Stimulated activated CD8-positive, alpha-beta memory T cell treated with anti-CD3 and anti-CD28 coated beads, Interleukin-4, amount 100 ng/mL, for 1 hour (primary cell): ENCODE results near the gene RASGRP1.

Experiments used
- DNase-seq, 2 donors: peaks; one replicate each; pipeline ENCODE4 v3.0.0-alpha.2; 2020; ENCODE audit warnings: low read depth in 2 of 2, low spot score in 1 of 2

The RASGRP1 gene

DNA sequence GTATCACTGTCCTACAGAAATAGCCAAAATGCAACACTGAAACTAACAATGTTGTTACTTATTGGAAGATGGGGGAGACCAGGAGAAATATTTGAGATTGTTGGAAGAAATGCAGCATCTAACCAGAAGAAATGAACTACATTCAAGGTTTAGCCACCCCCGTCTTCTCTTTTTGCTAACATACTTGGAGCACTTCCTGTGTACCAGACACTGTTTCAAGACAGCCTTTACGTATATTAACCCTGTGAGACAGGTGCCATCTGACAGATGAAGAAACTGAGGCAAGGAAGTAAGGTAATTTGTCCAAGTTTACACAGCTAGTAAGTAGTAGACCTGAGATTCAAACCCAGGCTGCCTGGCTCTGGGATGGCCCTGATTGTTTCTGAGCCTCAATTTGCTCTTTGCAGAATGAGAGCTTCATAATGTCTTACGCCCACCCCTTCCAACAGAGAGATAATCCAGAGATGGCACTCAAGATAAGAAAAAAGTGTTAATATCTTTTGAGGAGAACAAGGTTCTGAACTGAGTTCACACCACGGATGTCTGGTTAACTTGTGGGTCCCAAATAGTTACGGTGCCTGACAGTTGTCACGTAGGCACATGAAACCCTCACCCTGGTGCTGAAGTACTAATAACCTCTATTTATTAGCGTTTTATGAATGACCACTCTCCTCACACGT, 26.1 kb downstream of the RASGRP1 start:
- DNase-seq: no peak

DNA sequence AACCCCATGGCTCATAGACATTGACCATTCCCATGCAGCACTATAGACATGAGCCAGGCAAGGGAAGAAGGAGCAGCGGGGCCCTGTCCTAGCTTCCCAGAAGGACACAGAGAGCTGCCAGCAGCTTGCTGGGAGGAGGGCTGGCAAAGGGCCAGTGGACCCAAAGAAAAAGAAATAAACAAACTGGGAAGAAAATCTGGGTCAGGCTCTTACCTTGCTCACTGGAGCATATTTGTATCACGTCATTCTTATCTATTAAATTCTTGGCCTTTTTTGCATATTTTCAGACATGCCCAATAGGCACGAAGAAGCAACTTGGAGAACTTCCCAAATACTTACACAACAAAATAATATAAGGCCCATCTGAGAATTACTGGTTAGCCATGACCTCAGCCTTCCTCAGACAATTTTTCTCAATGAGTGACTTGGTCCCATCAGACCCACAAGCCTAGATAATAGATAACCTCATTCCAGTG, 28.4 kb downstream of the RASGRP1 start:
- no peak for DNase-seq

DNA sequence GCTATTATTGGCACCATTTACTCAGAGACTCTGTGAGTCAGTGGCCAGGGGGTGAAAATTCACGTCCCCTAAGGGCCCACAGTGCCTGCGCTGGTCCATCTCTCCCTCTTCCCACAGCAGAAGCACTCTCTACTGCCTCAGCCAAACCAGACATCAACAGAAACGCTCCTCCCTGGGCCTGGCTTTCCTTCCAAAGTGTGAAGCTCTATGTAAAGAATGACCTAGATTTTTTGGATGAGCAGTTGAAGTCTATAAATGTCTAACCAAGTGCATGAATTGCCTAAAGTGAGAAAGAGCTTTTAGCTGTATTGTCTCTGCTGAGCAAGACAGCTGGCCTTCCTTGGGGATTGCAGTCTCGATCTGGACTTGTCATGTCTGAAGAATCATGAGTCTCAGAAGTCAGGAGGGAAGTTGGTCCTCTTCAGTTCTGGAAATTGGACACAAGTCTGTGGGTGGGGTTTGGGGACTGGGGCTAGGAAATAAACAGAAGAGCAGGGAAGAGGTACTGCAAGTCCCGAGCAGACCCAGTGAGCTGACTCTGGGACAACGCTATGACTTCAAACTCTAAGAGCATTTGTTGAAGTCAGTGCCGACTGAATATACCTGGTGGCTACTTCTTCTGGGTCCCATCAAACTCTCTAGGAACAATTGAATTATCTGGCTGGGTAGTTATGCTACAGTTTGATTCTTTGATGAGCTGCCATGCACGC, 29.0 kb downstream of the RASGRP1 start:
- no peak for DNase-seq

DNA sequence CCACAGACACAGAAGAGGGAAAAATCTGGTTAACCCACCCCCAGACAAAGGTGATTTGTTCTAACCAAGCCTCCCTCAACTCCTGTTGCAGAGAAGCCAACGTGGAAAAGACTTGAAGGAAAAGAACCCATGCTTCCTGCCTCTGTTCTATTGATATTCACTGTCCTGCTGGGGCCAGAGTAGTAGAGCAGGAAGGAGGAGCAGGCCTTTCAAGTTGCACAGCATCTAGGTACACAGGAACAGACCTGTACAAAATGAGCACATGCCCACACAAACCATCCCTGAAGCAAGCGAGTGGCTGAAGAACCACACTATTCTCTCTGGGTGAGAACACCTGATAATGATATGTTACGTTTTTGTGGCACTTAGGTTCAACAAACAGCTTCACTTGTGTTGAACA, 29.9 kb downstream of the RASGRP1 start:
- no peak for DNase-seq

DNA sequence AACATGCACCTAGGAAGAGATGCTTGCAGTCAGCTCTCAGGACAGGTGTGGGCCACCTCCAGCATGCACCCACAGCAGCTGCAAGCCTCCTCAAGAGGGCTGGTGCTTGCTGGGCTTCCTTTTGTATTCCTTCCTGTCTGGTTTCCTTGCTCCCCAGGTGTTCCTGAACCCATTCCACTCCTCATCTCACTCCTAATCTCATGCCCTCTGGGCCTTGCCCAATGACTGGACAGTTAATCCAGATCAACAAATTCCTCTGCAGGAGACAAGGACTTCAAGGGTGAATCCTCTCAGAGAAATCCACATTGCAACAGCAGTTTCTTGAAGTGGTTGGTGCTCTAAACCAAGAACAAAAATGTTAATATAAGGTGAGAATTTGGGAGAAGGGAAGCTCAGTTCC, 30.7 kb downstream of the RASGRP1 start:
- DNase-seq: no peak

DNA sequence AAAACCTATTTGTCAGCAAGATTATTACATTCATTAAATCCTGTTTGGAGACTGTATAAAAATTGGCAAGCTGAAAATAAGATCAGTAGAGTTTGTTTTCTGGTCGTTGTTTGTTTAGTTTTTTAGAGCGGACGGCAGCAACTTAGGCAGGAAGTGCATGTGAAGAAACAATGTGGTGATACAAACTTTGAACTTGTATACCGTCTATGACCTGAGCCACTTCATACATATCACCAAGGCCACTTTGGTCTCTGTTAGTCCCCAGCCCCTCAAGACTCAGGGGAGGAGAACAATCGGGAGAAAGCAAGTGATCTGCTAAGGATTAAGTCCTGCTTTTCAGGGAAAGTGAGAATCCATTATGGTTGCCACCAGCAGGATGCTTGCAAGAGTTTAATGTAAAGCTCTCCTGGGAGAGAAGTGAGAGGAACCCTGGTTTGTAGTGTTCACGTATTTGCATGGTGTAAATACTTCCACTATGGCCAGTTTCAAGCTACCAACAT, 31.1 kb downstream of the RASGRP1 start:
- no peak for DNase-seq

DNA sequence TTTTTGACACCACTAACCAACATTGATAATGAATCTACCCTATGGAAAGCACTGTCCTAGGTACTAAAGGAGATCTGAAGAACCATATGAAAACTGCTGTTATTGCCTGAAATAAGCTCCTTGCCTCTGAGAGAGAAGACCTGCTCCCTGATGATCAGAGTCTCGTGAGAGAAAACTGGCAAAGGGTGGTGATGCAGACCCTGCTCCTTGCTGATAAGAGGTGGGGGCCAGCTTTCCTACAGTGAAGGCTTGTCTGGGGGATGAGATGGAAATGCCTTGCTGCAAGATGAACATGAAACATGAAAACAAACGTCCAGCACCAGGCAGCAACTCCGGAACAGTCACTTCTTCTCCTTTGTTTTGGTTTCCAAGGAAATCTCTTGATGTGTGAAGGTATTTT, 31.9 kb downstream of the RASGRP1 start:
- no peak for DNase-seq

DNA sequence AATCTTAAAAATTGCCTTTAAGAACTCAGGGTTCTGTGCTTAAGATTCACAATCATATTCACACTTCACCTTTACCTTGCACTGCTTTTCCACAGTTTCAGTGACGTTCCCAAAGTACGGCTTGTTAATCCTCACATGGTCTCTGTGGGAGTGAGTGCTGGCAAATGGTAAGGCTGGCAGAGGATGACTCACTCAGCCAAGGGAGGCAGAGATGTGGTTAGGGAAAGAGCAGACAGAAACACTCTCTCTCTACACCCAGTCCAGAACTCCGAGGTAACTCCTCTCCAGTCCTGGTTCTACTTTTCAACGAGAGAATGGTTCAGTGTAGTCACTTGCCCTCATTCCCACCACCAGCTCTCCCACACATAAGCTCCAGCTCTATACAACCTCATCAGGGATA, 33.1 kb downstream of the RASGRP1 start:
- DNase-seq: no peak

DNA sequence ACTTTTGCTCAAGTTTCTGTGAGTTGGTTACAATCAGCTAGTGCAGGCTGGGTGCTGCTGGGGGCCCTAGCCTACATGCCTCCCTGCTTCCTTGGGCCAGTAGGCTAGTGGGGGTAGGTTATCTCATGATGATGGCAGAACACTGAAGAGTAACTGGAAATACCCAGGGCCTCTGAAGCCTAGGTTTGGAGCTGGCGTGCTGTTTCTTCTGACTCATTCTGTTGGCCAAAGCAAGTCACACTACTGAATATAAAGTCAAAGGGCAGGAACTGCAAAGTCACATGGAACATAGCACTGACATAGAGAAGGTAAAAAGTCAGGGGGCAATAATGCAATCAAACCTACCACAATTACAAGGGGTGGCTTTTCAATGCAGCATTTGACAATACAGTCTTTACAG, 34.5 kb downstream of the RASGRP1 start:
- DNase-seq: no peak

DNA sequence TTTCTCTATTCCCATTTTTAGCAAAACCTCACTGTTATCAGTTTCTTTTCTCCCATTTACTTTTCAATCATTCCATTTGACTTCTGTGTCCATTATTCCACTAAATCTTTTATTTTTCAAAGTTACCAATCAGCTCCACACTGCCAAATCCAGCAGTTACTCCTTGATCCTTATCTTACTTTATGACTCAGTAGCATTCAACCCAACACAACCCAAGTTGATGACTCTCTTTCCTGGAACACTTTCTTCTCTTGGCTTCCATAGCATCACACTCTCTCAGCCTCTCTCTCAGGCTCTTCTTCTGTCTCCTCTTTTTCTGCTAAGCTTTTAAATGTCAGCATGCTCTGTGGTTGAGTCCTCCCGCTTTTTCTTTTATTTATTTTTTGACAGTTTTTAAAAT, 36.3 kb downstream of the RASGRP1 start:
- no peak for DNase-seq

DNA sequence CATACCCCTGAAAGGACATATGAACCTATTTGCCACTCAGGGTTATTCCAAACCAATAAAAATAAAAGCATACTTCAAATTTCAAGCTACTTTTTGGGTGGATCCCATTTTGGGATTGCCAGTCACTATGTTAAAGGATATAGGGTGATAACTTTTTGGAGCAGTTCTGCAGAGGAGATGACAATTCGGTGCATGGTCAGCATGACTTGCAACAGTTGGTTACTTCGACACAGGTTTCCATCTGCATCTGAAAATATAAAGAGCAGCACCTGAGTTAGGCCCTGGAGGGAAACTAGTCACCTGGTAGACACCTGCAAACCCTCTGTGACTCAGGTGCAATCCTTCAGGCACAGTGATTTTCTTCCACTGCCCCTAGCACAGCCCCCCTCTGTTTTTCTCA, 38.5 kb downstream of the RASGRP1 start:
- DNase-seq: no peak

DNA sequence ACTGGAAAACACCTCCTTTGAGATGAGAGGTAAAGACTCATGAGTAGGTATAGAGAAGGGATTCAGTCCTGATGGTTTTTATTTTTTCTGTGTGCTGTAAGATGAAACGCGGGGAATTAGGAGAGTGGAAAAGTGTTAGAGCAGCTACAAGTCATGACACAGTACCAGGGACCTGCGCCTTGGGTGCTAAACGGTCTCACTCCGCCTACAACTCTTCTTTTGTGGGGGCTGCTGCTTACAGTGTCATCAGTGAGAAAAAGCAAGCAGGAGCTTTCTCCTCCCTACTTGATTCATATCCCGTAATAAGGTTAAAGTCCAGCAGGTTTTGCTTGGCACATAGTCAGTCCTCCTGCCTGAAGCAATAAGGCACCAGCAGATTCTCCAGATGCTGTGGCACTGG, 39.1 kb downstream of the RASGRP1 start:
- no peak for DNase-seq

DNA sequence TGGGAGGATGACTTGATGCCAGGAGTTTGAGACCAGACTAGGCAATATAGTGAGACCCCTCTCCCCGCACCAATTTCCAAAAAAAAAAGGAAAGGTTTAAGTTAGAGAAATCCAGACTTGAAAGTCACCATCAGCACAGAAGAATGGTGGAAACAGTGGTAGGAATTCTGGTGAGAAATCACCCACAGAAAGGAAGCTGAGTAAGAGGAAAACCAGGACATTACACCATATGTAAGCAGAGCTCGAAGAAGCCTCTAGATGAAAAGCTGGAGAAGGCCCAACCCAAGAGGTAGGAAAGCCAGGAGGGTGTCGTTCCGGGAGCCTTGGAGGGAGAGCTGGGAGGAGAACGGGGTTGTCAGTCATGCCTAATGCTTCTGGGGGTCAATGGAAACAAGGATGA, 40.5 kb downstream of the RASGRP1 start:
- DNase-seq: no peak

DNA sequence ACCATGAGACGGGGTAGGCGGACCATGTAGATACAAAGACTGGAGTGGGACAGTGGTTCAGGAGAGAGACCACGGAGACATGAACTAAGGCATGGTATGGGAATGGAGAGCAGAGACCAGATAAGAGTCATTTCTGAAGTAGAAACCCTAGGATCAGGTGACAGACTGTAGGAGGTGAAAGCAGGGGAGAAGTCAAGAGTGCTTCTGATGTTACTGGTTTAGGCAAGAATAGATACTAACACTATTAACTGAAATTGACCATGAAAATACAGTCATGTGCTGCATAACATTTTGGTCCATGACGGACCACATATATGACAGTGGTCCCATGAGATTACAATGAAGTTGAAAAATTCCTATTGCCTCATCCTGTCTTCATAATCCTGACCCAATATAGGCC, 41.7 kb downstream of the RASGRP1 start:
- DNase-seq: no peak

DNA sequence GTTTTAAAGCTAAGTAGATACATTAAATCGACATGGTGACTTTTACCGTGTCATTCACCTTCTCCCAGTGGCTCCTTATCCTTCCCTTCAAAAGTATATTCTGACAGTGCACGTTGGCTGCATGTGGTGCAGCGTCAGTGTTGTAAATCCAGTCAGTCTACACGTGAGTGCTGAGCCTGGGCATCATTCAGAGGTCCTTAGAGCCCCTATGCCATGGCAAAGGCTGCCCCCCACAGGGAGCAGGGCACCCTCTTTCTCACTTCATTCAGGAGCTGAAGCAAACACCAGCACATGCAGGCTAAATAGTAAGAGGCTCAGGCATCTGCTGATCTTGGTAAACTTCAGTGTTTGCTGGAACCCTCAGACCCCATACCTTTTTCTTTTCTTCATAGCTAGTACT, 43.3 kb downstream of the RASGRP1 start:
- no peak for DNase-seq

DNA sequence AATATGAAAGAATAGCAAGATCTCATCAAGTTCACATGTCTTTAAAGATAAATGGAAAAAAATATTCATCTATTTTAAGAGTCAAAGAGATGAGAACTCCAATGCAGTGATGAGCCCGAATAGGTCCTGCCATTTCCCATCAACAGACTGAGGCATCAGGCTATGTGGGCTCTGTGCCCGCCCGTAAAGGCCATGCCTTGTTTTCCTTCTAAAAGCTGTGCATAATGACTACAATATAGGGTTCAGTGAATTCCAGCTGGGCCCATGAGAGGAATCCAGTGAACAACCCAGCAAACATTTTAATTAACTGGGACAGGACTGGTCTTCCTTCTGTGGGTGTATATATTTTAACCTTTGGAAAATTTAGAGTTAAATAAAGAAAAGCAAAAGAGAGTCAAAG, 44.6 kb downstream of the RASGRP1 start:
- DNase-seq: no peak

DNA sequence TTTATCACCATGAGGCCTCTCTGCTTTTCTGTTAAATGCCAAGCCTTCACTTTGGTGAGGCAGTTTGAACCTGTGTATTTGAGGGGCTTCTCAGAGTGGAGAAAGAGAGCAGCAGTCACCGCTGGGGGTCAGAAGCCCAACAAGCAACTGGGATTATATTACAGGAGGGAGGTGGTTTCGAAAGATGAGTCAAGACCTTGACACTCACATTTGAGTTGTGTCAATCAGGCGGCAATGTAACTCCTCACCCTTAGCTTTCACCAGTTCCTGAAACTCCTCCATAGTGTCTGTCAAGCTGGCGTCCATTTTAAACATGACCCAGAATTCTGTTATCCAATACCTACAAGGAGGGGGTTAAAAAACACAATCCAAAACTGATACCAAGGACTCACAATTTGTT, 46.5 kb downstream of the RASGRP1 start:
- DNase-seq: no peak

DNA sequence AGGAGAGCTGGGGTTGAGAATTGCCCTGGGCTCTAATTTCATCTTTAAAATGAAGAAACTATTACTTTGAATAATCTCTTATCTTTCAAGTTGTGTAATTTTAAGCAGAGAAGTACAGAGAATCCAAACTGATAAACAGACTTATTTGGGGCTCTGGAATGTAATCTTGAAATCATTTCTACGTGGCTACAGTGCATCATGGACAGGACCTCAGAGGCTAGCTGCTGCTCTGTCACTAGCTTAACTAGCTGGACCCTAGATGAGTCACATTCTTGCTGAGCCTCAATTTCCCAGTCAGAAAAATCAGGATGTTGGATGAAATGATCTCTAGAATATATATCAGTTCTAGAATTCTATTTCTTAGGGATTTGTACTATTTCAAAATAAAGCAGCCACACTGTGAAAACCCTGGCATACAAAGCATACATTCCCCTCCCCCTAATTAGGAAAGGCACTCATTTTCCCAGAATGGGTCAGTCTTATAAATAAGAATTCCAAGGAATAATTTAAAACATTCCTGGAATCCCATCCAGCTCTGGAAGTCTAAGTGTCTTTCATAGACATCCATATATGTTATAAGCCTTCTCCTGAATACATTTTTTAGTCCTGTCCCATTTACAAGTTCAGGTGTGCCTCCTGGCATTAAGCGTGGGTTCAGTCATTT, 47.2 kb downstream of the RASGRP1 start:
- no peak for DNase-seq

DNA sequence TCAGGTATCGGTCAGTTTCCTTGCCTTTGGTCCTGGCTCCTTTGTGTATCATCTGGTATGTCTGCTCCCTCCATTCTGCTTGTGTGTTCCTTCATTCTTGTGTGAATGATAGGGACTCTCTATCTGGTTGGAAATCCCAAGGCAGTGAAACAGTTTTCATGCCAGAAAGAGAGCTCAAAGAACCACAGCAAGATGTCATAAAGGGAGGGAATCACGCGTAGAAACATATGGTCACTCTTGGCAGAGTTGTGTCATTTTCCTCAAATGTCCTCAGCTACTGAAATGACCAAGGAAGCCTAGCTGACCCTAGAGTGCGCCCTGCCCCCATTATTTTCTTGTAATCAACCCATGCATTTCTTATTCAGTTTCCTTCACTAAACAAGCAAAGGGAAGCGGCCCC, 48.0 kb downstream of the RASGRP1 start:
- DNase-seq: no peak

DNA sequence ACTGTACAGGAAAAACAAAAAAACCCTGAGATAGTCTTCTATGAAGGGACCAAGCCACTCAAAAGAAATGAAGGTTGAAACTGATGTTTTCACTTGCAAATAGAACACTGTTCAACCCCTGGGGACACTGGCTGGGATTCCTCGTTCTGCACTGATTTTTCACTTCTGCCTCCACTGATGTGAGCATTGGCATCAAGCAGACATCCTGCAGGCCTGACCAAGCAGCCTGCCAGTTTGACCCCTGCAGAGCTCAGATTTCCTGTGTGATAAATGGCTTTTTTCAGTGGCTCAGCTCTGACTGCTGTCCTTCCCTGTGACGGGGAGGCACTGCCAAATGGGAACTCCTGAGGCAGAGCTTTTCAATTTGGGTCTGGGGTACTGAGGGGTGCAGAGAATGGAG, 50.0 kb downstream of the RASGRP1 start:
- no peak for DNase-seq

DNA sequence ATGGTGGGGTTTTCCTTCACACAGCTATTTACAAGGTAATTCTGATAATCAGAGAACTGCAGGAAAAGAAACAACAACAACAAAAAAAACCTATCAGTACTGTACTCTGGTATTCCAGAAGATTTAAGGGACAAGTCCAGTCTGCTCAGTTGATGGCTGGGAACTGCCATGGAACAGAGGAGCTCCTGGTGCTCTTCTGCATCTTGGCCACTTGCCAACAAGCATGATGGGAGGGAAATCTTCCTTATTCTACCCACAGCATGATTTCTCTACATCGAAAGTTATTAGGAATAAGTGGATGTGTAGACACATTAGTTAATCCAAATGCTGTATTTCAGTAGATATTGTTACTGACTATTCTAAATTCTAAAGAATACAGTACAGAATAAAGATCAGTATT, 51.7 kb downstream of the RASGRP1 start:
- DNase-seq: no peak

DNA sequence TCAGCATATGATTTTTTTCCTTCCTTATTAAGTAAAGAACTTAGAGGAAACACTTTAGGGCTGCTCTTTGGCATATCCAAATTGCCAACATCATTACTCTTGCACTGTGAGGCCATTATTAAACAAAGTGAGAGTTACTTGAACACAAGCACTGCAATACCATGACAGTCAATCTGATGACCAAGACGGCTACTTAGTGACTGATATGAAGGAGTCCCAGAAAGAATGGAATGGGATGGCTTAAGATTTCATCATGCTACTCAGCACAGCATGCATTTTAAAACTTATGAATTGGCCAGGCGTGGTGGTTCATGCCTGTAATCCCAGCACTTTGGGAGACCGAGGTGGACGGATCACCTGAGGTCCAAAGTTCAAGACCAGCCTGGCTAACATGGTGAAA, 55.5 kb downstream of the RASGRP1 start:
- DNase-seq: no peak
